ENCODE data around the gene UROD. TPM values are rescaled to one million over a fixed set of nuclear protein-coding genes. Genes with fewer than 3 reads are reported as not detected.

UROD gene
- total and polyA plus RNA-seq, 2 experiments from 2014 or later = 82.4 to 108 TPM

DNA sequence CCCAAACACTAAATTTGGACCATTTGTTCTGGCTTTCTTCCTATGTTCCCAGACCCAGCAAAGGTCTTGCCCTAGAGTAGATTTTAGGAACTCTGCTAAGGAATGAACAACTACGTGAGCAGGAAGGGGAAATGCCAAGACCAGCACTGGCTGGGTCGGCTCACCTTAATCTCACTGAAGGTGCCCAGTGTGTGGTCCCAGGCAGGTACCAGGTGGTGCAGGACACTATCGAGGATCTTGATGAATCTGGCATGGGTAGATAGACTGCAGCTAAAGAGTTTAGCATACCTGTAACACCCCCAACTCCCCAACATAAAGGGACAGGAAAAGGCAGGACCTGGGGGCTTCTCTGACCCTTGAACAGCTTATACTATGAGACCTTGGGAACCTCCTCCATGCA is 4.0 kb upstream of the UROD start:
- H3K27ac ChIP-seq (ENCODE audit: low read depth) = no peak overlapping the region
- no peaks in the 10 kb centered on the region for H3K27me3 ChIP-seq (ENCODE audit: insufficient read depth)
- Mint-ChIP-seq H3K36me3 (ENCODE audit: low read depth) (peaks cover 21% of the 10 kb centered on the region), H3K4me1 (peaks cover 18% of the 10 kb centered on the region), H3K27me3 (ENCODE audit: insufficient read depth, low read depth, poor library complexity) (peaks cover 11% of the 10 kb centered on the region), H3K4me3 (no peak overlapping the region), H3K9me3 (no peaks in the 10 kb centered on the region), H3K27ac (no peak overlapping the region)
- no peak overlapping the region for H3K4me3 ChIP-seq
- no peak overlapping the region for H2AFZ ChIP-seq
- no peak for TF ChIP-seq REST (IDR thresholded peaks at IDR 0.05; ENCODE audit: unreplicated experiment)
- TF ChIP-seq ZNF114 (CRISPR knock-in tag; IDR thresholded peaks at IDR 0.05) = no peak
- TF ChIP-seq, protein P1, sequence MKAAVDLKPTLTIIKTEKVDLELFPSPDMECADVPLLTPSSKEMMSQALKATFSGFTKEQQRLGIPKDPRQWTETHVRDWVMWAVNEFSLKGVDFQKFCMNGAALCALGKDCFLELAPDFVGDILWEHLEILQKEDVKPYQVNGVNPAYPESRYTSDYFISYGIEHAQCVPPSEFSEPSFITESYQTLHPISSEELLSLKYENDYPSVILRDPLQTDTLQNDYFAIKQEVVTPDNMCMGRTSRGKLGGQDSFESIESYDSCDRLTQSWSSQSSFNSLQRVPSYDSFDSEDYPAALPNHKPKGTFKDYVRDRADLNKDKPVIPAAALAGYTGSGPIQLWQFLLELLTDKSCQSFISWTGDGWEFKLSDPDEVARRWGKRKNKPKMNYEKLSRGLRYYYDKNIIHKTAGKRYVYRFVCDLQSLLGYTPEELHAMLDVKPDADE (IDR thresholded peaks at IDR 0.05) = no peak
- no peak for TF ChIP-seq EZH2 (IDR thresholded peaks at IDR 0.05; ENCODE audit: low read depth, unreplicated experiment)
- TF ChIP-seq, protein P2, sequence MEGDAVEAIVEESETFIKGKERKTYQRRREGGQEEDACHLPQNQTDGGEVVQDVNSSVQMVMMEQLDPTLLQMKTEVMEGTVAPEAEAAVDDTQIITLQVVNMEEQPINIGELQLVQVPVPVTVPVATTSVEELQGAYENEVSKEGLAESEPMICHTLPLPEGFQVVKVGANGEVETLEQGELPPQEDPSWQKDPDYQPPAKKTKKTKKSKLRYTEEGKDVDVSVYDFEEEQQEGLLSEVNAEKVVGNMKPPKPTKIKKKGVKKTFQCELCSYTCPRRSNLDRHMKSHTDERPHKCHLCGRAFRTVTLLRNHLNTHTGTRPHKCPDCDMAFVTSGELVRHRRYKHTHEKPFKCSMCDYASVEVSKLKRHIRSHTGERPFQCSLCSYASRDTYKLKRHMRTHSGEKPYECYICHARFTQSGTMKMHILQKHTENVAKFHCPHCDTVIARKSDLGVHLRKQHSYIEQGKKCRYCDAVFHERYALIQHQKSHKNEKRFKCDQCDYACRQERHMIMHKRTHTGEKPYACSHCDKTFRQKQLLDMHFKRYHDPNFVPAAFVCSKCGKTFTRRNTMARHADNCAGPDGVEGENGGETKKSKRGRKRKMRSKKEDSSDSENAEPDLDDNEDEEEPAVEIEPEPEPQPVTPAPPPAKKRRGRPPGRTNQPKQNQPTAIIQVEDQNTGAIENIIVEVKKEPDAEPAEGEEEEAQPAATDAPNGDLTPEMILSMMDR (conservative IDR thresholded peaks at IDR 0.05; ENCODE audit: low read depth in 2 of 2) = no peak
- TF ChIP-seq STAT1 (IDR thresholded peaks at IDR 0.05; ENCODE audit: unreplicated experiment) = no peak
- TF ChIP-seq EZH2phosphoT487 (IDR thresholded peaks at IDR 0.05; ENCODE audit: unreplicated experiment) = no peak
- TF ChIP-seq CREB1 (CRISPR knock-in tag; IDR thresholded peaks at IDR 0.05; ENCODE audit: low read depth) = no peak
- no peak for TF ChIP-seq POLR2AphosphoS5 (IDR thresholded peaks at IDR 0.05; ENCODE audit: low read depth)
- TF ChIP-seq, protein P3, sequence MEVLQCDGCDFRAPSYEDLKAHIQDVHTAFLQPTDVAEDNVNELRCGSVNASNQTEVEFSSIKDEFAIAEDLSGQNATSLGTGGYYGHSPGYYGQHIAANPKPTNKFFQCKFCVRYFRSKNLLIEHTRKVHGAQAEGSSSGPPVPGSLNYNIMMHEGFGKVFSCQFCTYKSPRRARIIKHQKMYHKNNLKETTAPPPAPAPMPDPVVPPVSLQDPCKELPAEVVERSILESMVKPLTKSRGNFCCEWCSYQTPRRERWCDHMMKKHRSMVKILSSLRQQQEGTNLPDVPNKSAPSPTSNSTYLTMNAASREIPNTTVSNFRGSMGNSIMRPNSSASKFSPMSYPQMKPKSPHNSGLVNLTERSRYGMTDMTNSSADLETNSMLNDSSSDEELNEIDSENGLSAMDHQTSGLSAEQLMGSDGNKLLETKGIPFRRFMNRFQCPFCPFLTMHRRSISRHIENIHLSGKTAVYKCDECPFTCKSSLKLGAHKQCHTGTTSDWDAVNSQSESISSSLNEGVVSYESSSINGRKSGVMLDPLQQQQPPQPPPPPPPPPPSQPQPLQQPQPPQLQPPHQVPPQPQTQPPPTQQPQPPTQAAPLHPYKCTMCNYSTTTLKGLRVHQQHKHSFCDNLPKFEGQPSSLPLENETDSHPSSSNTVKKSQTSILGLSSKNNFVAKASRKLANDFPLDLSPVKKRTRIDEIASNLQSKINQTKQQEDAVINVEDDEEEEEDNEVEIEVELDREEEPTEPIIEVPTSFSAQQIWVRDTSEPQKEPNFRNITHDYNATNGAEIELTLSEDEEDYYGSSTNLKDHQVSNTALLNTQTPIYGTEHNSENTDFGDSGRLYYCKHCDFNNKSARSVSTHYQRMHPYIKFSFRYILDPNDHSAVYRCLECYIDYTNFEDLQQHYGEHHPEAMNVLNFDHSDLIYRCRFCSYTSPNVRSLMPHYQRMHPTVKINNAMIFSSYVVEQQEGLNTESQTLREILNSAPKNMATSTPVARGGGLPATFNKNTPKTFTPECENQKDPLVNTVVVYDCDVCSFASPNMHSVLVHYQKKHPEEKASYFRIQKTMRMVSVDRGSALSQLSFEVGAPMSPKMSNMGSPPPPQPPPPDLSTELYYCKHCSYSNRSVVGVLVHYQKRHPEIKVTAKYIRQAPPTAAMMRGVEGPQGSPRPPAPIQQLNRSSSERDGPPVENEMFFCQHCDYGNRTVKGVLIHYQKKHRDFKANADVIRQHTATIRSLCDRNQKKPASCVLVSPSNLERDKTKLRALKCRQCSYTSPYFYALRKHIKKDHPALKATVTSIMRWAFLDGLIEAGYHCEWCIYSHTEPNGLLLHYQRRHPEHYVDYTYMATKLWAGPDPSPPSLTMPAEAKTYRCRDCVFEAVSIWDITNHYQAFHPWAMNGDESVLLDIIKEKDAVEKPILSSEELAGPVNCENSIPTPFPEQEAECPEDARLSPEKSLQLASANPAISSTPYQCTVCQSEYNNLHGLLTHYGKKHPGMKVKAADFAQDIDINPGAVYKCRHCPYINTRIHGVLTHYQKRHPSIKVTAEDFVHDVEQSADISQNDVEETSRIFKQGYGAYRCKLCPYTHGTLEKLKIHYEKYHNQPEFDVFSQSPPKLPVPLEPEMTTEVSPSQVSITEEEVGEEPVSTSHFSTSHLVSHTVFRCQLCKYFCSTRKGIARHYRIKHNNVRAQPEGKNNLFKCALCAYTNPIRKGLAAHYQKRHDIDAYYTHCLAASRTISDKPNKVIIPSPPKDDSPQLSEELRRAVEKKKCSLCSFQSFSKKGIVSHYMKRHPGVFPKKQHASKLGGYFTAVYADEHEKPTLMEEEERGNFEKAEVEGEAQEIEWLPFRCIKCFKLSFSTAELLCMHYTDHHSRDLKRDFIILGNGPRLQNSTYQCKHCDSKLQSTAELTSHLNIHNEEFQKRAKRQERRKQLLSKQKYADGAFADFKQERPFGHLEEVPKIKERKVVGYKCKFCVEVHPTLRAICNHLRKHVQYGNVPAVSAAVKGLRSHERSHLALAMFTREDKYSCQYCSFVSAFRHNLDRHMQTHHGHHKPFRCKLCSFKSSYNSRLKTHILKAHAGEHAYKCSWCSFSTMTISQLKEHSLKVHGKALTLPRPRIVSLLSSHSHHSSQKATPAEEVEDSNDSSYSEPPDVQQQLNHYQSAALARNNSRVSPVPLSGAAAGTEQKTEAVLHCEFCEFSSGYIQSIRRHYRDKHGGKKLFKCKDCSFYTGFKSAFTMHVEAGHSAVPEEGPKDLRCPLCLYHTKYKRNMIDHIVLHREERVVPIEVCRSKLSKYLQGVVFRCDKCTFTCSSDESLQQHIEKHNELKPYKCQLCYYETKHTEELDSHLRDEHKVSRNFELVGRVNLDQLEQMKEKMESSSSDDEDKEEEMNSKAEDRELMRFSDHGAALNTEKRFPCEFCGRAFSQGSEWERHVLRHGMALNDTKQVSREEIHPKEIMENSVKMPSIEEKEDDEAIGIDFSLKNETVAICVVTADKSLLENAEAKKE (CRISPR knock-in tag; IDR thresholded peaks at IDR 0.05) = no peak
- no peak for TF ChIP-seq ZNF331 (CRISPR knock-in tag; IDR thresholded peaks at IDR 0.05; ENCODE audit: low read depth)
- no peak for TF ChIP-seq JUNB (IDR thresholded peaks at IDR 0.05; ENCODE audit: unreplicated experiment)
- TF ChIP-seq NANOG (IDR thresholded peaks at IDR 0.05; ENCODE audit: borderline replicate concordance) = no peak
- DNase-seq (ENCODE audit: low spot score) (no peak), ATAC-seq (no peak)
- H4K20me1 ChIP-seq (replicated peaks; ENCODE audit: insufficient read depth) = no peaks in the 10 kb centered on the region
- H3K9me2 ChIP-seq (ENCODE audit: insufficient read depth) = no peaks in the 10 kb centered on the region
- H3K4me2 ChIP-seq = no peak overlapping the region
- peaks cover 7% of the 10 kb centered on the region for H3K79me2 ChIP-seq (replicated peaks; ENCODE audit: insufficient read depth)
- H3F3A ChIP-seq (replicated peaks; ENCODE audit: low read depth) = no peaks in the 10 kb centered on the region
- H3K4me1 ChIP-seq (ENCODE audit: insufficient read depth) = peaks cover 10% of the 10 kb centered on the region
- H3K36me3 ChIP-seq (ENCODE audit: insufficient read depth) = no peaks in the 10 kb centered on the region

All from GM23338 (cell line).